ENCODE results near the gene NPAS3.

DNA sequence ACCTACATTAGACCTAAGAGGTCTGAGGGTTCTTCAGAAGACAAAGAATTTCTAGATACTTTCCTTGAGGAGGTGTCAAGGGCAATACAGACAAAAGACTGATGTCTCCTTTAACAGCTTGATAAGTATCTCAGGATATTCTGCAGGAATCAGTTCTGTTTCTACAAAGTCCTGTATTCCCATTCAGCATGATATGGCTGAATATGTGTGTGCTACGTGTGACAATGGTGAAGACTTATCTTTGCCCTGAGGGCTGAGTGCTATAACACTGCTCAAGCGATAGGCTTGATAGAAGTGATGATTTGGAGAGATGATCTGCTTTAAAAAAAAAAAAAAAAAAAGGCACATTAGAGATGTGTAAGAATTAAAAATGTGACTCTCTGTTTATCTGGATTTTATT, 582.5 kb downstream of the NPAS3 start:
- TF ChIP-seq, protein P1, sequence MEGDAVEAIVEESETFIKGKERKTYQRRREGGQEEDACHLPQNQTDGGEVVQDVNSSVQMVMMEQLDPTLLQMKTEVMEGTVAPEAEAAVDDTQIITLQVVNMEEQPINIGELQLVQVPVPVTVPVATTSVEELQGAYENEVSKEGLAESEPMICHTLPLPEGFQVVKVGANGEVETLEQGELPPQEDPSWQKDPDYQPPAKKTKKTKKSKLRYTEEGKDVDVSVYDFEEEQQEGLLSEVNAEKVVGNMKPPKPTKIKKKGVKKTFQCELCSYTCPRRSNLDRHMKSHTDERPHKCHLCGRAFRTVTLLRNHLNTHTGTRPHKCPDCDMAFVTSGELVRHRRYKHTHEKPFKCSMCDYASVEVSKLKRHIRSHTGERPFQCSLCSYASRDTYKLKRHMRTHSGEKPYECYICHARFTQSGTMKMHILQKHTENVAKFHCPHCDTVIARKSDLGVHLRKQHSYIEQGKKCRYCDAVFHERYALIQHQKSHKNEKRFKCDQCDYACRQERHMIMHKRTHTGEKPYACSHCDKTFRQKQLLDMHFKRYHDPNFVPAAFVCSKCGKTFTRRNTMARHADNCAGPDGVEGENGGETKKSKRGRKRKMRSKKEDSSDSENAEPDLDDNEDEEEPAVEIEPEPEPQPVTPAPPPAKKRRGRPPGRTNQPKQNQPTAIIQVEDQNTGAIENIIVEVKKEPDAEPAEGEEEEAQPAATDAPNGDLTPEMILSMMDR (conservative IDR thresholded peaks at IDR 0.05) = no peak
- TF ChIP-seq EZH2 (IDR thresholded peaks at IDR 0.05; ENCODE audit: low read depth) = no peak
